ENCODE results near the gene STAMBPL1. TPM values are rescaled to one million over a fixed set of nuclear protein-coding genes. Genes with fewer than 3 reads are reported as not detected.

The STAMBPL1 gene
- total and polyA plus RNA-seq, 4 donors: 8.4 to 23.9 (median 10.3) TPM

- H3K27ac ChIP-seq (ENCODE audit: low read depth, low read length): no peak overlapping the region
- H3K36me3 ChIP-seq (ENCODE audit: control insufficient read depth, insufficient read depth, low read length): no peaks in the 10 kb centered on the region
- no CpG with 5 or more reads among the region's 1 CpG for WGBS (ENCODE audit: insufficient coverage)
These were observed 9.7 kb downstream of the STAMBPL1 start for GRCh38 chr10:88889559-88890337.

GRCh38 chr10:88890681-88891381 lies 10.8 kb downstream of the STAMBPL1 start:
- DNase-seq (ENCODE audit: low read depth in 4 of 6, low spot score in 6 of 6): no peak

More at GRCh38 chr10:88889559-88890337, 9.7 kb downstream of the STAMBPL1 start:
- Histone ChIP-seq H3K4me3 (ENCODE audit: low read depth, low read length) (no peak overlapping the region), H3K9me3 (ENCODE audit: control insufficient read depth, insufficient read depth, low read length) (no peaks in the 10 kb centered on the region), H3K27me3 (ENCODE audit: control insufficient read depth, insufficient read depth, low read length) (no peaks in the 10 kb centered on the region), H3K4me1 (ENCODE audit: control insufficient read depth, insufficient read depth, low read length) (no peaks in the 10 kb centered on the region)
- no peak for DNase-seq (ENCODE audit: low read depth in 4 of 6, low spot score in 6 of 6)

GRCh38 chr10:88892222-88892967 lies 12.3 kb downstream of the STAMBPL1 start:
- no CpG with 5 or more reads among the region's 2 CpGs for WGBS (ENCODE audit: insufficient coverage)
- Histone ChIP-seq H3K27ac (ENCODE audit: low read depth, low read length) (no peak overlapping the region), H3K9me3 (ENCODE audit: control insufficient read depth, insufficient read depth, low read length) (no peaks in the 10 kb centered on the region), H3K4me3 (ENCODE audit: low read depth, low read length) (no peak overlapping the region), H3K27me3 (ENCODE audit: control insufficient read depth, insufficient read depth, low read length) (no peaks in the 10 kb centered on the region), H3K36me3 (ENCODE audit: control insufficient read depth, insufficient read depth, low read length) (no peaks in the 10 kb centered on the region), H3K4me1 (ENCODE audit: control insufficient read depth, insufficient read depth, low read length) (no peaks in the 10 kb centered on the region)
- no peak for DNase-seq (ENCODE audit: low read depth in 4 of 6, low spot score in 6 of 6)

More at GRCh38 chr10:88890681-88891381, 10.8 kb downstream of the STAMBPL1 start:
- no peaks in the 10 kb centered on the region for H3K4me1 ChIP-seq (ENCODE audit: control insufficient read depth, insufficient read depth, low read length)
- no peak overlapping the region for H3K27ac ChIP-seq (ENCODE audit: low read depth, low read length)
- WGBS (ENCODE audit: insufficient coverage): no CpG with 5 or more reads among the region's 4 CpGs
- no peaks in the 10 kb centered on the region for H3K36me3 ChIP-seq (ENCODE audit: control insufficient read depth, insufficient read depth, low read length)
- no peaks in the 10 kb centered on the region for H3K9me3 ChIP-seq (ENCODE audit: control insufficient read depth, insufficient read depth, low read length)
- no peak overlapping the region for H3K4me3 ChIP-seq (ENCODE audit: low read depth, low read length)
- no peaks in the 10 kb centered on the region for H3K27me3 ChIP-seq (ENCODE audit: control insufficient read depth, insufficient read depth, low read length)

- Histone ChIP-seq H3K4me3 (ENCODE audit: low read depth, low read length) (no peak overlapping the region), H3K36me3 (ENCODE audit: control insufficient read depth, insufficient read depth, low read length) (no peaks in the 10 kb centered on the region), H3K4me1 (ENCODE audit: control insufficient read depth, insufficient read depth, low read length) (no peaks in the 10 kb centered on the region), H3K27me3 (ENCODE audit: control insufficient read depth, insufficient read depth, low read length) (no peaks in the 10 kb centered on the region), H3K27ac (ENCODE audit: low read depth, low read length) (no peak overlapping the region), H3K9me3 (ENCODE audit: control insufficient read depth, insufficient read depth, low read length) (no peaks in the 10 kb centered on the region)
- WGBS (ENCODE audit: insufficient coverage): 90% methylated on average over 2 of the region's 3 CpGs
- DNase-seq (ENCODE audit: low read depth in 4 of 6, low spot score in 6 of 6): no peak
These were observed 13.6 kb downstream of the STAMBPL1 start for GRCh38 chr10:88893611-88894010.

GRCh38 chr10:88895250-88895649 lies 15.2 kb downstream of the STAMBPL1 start:
- no peaks in the 10 kb centered on the region for H3K9me3 ChIP-seq (ENCODE audit: control insufficient read depth, insufficient read depth, low read length)
- DNase-seq (ENCODE audit: low read depth in 4 of 6, low spot score in 6 of 6): no peak
- no peaks in the 10 kb centered on the region for H3K4me1 ChIP-seq (ENCODE audit: control insufficient read depth, insufficient read depth, low read length)
- no peaks in the 10 kb centered on the region for H3K36me3 ChIP-seq (ENCODE audit: control insufficient read depth, insufficient read depth, low read length)
- no peak overlapping the region for H3K27ac ChIP-seq (ENCODE audit: low read depth, low read length)
- H3K27me3 ChIP-seq (ENCODE audit: control insufficient read depth, insufficient read depth, low read length): no peaks in the 10 kb centered on the region
- WGBS (ENCODE audit: insufficient coverage): no CpG with 5 or more reads among the region's 1 CpG
- no peak overlapping the region for H3K4me3 ChIP-seq (ENCODE audit: low read depth, low read length)

- no peak overlapping the region for H3K4me3 ChIP-seq (ENCODE audit: low read depth, low read length)
- H3K27ac ChIP-seq (ENCODE audit: low read depth, low read length): no peak overlapping the region
- H3K27me3 ChIP-seq (ENCODE audit: control insufficient read depth, insufficient read depth, low read length): no peaks in the 10 kb centered on the region
- no CpG with 5 or more reads among the region's 4 CpGs for WGBS (ENCODE audit: insufficient coverage)
- no peaks in the 10 kb centered on the region for H3K9me3 ChIP-seq (ENCODE audit: control insufficient read depth, insufficient read depth, low read length)
- H3K4me1 ChIP-seq (ENCODE audit: control insufficient read depth, insufficient read depth, low read length): no peaks in the 10 kb centered on the region
- no peak for DNase-seq (ENCODE audit: low read depth in 4 of 6, low spot score in 6 of 6)
- H3K36me3 ChIP-seq (ENCODE audit: control insufficient read depth, insufficient read depth, low read length): no peaks in the 10 kb centered on the region
These were observed 16.4 kb downstream of the STAMBPL1 start for GRCh38 chr10:88896372-88896993.

GRCh38 chr10:88896994-88897853 lies 17.2 kb downstream of the STAMBPL1 start:
- Histone ChIP-seq H3K9me3 (ENCODE audit: control insufficient read depth, insufficient read depth, low read length) (no peaks in the 10 kb centered on the region), H3K27ac (ENCODE audit: low read depth, low read length) (no peak overlapping the region), H3K4me3 (ENCODE audit: low read depth, low read length) (no peak overlapping the region), H3K36me3 (ENCODE audit: control insufficient read depth, insufficient read depth, low read length) (no peaks in the 10 kb centered on the region), H3K4me1 (ENCODE audit: control insufficient read depth, insufficient read depth, low read length) (no peaks in the 10 kb centered on the region), H3K27me3 (ENCODE audit: control insufficient read depth, insufficient read depth, low read length) (no peaks in the 10 kb centered on the region)
- peak in 2 of 6 donors; percentile 27 to 43 for DNase-seq (ENCODE audit: low read depth in 4 of 6, low spot score in 6 of 6)
- WGBS (ENCODE audit: insufficient coverage): 87% methylated on average over 4 of the region's 8 CpGs

GRCh38 chr10:88898727-88899126 lies 18.7 kb downstream of the STAMBPL1 start:
- H3K9me3 ChIP-seq (ENCODE audit: control insufficient read depth, insufficient read depth, low read length): no peaks in the 10 kb centered on the region
- 100% methylated on average over 3 of the region's 3 CpGs for WGBS (ENCODE audit: insufficient coverage)
- H3K27ac ChIP-seq (ENCODE audit: low read depth, low read length): no peak overlapping the region
- H3K36me3 ChIP-seq (ENCODE audit: control insufficient read depth, insufficient read depth, low read length): no peaks in the 10 kb centered on the region
- no peaks in the 10 kb centered on the region for H3K4me1 ChIP-seq (ENCODE audit: control insufficient read depth, insufficient read depth, low read length)
- no peak overlapping the region for H3K4me3 ChIP-seq (ENCODE audit: low read depth, low read length)
- H3K27me3 ChIP-seq (ENCODE audit: control insufficient read depth, insufficient read depth, low read length): no peaks in the 10 kb centered on the region
- DNase-seq (ENCODE audit: low read depth in 4 of 6, low spot score in 6 of 6): no peak

All from spinal cord (tissue), 10 donors.